A549 (cell line): ENCODE measurements around the gene ERBB3. TPM values are rescaled to one million over a fixed set of nuclear protein-coding genes. Genes with fewer than 3 reads are reported as not detected.
"Not testable (repeated sequence)": the region's sequence is repeated elsewhere in the genome, so short reads cannot be mapped to it uniquely, and the experiment has no call there.

Source experiments
- ATAC-seq, 2 experiments: fragments of 200-7000 bp in 1 of 2; fragments of >200 bp in 1 of 2; cut with Nextera tagmentation in 1 of 2; cut with Tn5 transposase in 1 of 2; 3 replicates each; pipeline versions ENCODE4 v1.8.0 to v1.9.1; 2018 to 2020; ENCODE audit warnings: mild to moderate bottlenecking in 1 of 2, moderate library complexity in 1 of 2
- CTCF ChIA-PET: fragments of 300-600 bp; sonication (Branson Sonifier 250); formaldehyde crosslinking; extraction: SDS; loops from one replicate; lab custom pipeline; 2021; ENCODE audit warnings: antibody characterized with exemption, inconsistent platforms; lab: Yijun Ruan, JAX
- POLR2A ChIA-PET: fragments of 350-600 bp; formaldehyde crosslinking; extraction: SDS; loops from one replicate; lab custom pipeline; 2021; ENCODE audit warnings: antibody characterized with exemption, inconsistent platforms; lab: Yijun Ruan, JAX
- DNase-seq, 2 experiments: peaks; one replicate each; pipeline versions ENCODE4 v3.0.0 to v3.0.0-alpha.2; 2011 to 2016; ENCODE audit warnings: low read depth in 1 of 2, low spot score in 1 of 2
- FAIRE-seq: peaks from 2 replicates; lab custom pipeline; 2011; peaks lifted over from hg19 to GRCh38; lab: Jason Lieb, UNC
- H3K27ac ChIP-seq, 2 experiments: fragments of >200 bp; sonication (Bioruptor Twin); formaldehyde crosslinking; 3 replicates each; pipeline ENCODE4 v1.5.1; 2016 to 2017
- H3K4me1 ChIP-seq: fragments of >200 bp; sonication (Bioruptor Twin); formaldehyde crosslinking; 3 replicates; pipeline ENCODE4 v1.6.1; 2016
- H3K4me2 ChIP-seq: fragments of >200 bp; sonication (Bioruptor Twin); formaldehyde crosslinking; 3 replicates; pipeline ENCODE4 v1.6.1; 2016
- H3K4me3 ChIP-seq: fragments of >200 bp; sonication (Bioruptor Twin); formaldehyde crosslinking; 3 replicates; pipeline ENCODE4 v1.5.1; 2016
- H3K9me3 ChIP-seq: fragments of >200 bp; sonication (Bioruptor Twin); formaldehyde crosslinking; 3 replicates; pipeline ENCODE4 v1.6.1; 2016
- ATOH8 ChIP-seq: fragments of 250-450 bp; sonication (Bioruptor Pico); IDR thresholded peaks from 2 replicates; pipeline ENCODE4 v1.5.0; 2020; ENCODE audit warnings: low read depth, mild to moderate bottlenecking, moderate library complexity
- BHLHE40 ChIP-seq: IDR thresholded peaks from 2 replicates; pipeline ENCODE4 v1.6.1; 2012; ENCODE audit warnings: low read depth, low read length, inconsistent platforms
- CBX2 ChIP-seq: fragments of 200-600 bp; sonication (generic); IDR thresholded peaks from 2 replicates; pipeline ENCODE4 v1.6.1; 2016; ENCODE audit warnings: low read depth, mild to moderate bottlenecking, borderline replicate concordance
- CBX8 ChIP-seq: fragments of 200-600 bp; sonication (generic); IDR thresholded peaks from 2 replicates; pipeline ENCODE4 v1.6.1; 2016
- CHD4 ChIP-seq: fragments of 200-600 bp; sonication (generic); IDR thresholded peaks from 2 replicates; pipeline ENCODE4 v1.6.1; 2016; ENCODE audit warnings: antibody characterized with exemption, mild to moderate bottlenecking, borderline replicate concordance
- CTCF ChIP-seq: fragments of >200 bp; sonication (Bioruptor Twin); formaldehyde crosslinking; IDR thresholded peaks from 3 replicates; pipeline ENCODE4 v1.5.1; 2016
- EHF ChIP-seq: fragments of 250-450 bp; sonication (Bioruptor Pico); IDR thresholded peaks from 2 replicates; pipeline ENCODE4 v1.5.0; 2020; ENCODE audit warnings: mild to moderate bottlenecking
- FOSB ChIP-seq: fragments of 250-450 bp; sonication (Bioruptor Pico); IDR thresholded peaks from 2 replicates; pipeline ENCODE4 v1.5.0; 2020; ENCODE audit warnings: mild to moderate bottlenecking, moderate library complexity
- GATA3 ChIP-seq: IDR thresholded peaks from 2 replicates; pipeline ENCODE4 v1.6.1; 2012; ENCODE audit warnings: borderline replicate concordance
- HMGXB4 ChIP-seq: fragments of 250-450 bp; sonication (Bioruptor Pico); IDR thresholded peaks from 2 replicates; pipeline ENCODE4 v1.5.0; 2021; ENCODE audit warnings: mild to moderate bottlenecking, moderate library complexity, borderline replicate concordance
- HOXA7 ChIP-seq: fragments of 250-450 bp; sonication (Bioruptor Pico); IDR thresholded peaks from 2 replicates; pipeline ENCODE4 v1.5.0; 2020; ENCODE audit warnings: mild to moderate bottlenecking, moderate library complexity
- HOXB13 ChIP-seq: fragments of 250-450 bp; sonication (Bioruptor Pico); IDR thresholded peaks from 2 replicates; pipeline ENCODE4 v1.5.0; 2020; ENCODE audit warnings: low read depth, mild to moderate bottlenecking, moderate library complexity
- HOXB5 ChIP-seq: fragments of 250-450 bp; sonication (Bioruptor Pico); IDR thresholded peaks from 2 replicates; pipeline ENCODE4 v1.5.0; 2020; ENCODE audit warnings: mild to moderate bottlenecking, moderate library complexity
- JUN ChIP-seq, 2 experiments: fragments of >200 bp; sonication (Bioruptor Twin); formaldehyde crosslinking; IDR thresholded peaks; 2 replicates in 1 of 2; 3 replicates in 1 of 2; pipeline ENCODE4 v1.6.1; 2016 to 2017
- MAZ ChIP-seq: fragments of 150-350 bp; IDR thresholded peaks from 2 replicates; pipeline ENCODE4 v1.6.1; 2014; ENCODE audit warnings: antibody characterized with exemption, low read depth, low read length, borderline replicate concordance
- NPAS2 ChIP-seq: fragments of 250-450 bp; sonication (Bioruptor Pico); IDR thresholded peaks from 2 replicates; pipeline ENCODE4 v1.8.0; 2022; ENCODE audit warnings: mild to moderate bottlenecking, moderate library complexity, borderline replicate concordance
- PHF8 ChIP-seq: fragments of 200-600 bp; sonication (generic); IDR thresholded peaks from 2 replicates; pipeline ENCODE4 v1.6.1; 2016; ENCODE audit warnings: low read depth, mild to moderate bottlenecking, antibody characterized with exemption, moderate library complexity, borderline replicate concordance
- POLR2A ChIP-seq: IDR thresholded peaks from 2 replicates; pipeline ENCODE4 v1.6.1; 2012; ENCODE audit warnings: mild to moderate bottlenecking, low read length
- POLR2AphosphoS2 ChIP-seq: conservative IDR thresholded peaks from 2 replicates; pipeline ENCODE4 v1.6.1; 2012; ENCODE audit warnings: low read length, improper control_type of control experiment, inconsistent platforms
- RCOR1 ChIP-seq: fragments of 150-350 bp; IDR thresholded peaks from 2 replicates; pipeline ENCODE4 v1.6.1; 2014; ENCODE audit warnings: antibody characterized with exemption, low read length, low read depth
- REST ChIP-seq: fragments of 200-600 bp; sonication (generic); IDR thresholded peaks from 2 replicates; pipeline ENCODE4 v1.6.1; 2016; ENCODE audit warnings: antibody characterized with exemption, mild to moderate bottlenecking, moderate library complexity
- SMC3 ChIP-seq: fragments of >200 bp; sonication (Bioruptor Twin); formaldehyde crosslinking; IDR thresholded peaks from 3 replicates; pipeline ENCODE4 v1.6.1; 2018; ENCODE audit warnings: inconsistent platforms
- SREBF2 ChIP-seq: fragments of 450-650 bp; IDR thresholded peaks from 2 replicates; pipeline ENCODE4 v1.6.1; 2014; ENCODE audit warnings: mild to moderate bottlenecking, moderate library complexity
- ZFP36 ChIP-seq: fragments of 450-650 bp; IDR thresholded peaks from 2 replicates; pipeline ENCODE4 v1.6.1; 2014; ENCODE audit warnings: borderline replicate concordance; ENCODE audit not compliant: partially characterized antibody
- WGBS: methylation state at CpG from one replicate; pipeline ENCODE4 v1.1.6; 2017; ENCODE audit errors: missing lambda C conversion rate; 5-methylcytosine and 5-hydroxymethylcytosine counted together
- polyA plus RNA-seq, 4 experiments: library from polyadenylated mRNA; depleted of rRNA in 3 of 4; stranded (reverse); fragments of >200 nt; fragmentation: RNase III in 1 of 4; extraction: RNeasy Plus Mini Kit Qiagen cat#74134 plus additional on column Dnase treatment in 1 of 4; gene quantifications; 2 replicates in 3 of 4; 3 replicates in 1 of 4; pipeline ENCODE4 v1.2.3, GENCODE V29; 2011 to 2017

Gene ERBB3
- polyA plus RNA-seq, 2 of the 4 experiments (the other 2 are of a cell fraction) = 2.2 to 17.0 TPM

DNA sequence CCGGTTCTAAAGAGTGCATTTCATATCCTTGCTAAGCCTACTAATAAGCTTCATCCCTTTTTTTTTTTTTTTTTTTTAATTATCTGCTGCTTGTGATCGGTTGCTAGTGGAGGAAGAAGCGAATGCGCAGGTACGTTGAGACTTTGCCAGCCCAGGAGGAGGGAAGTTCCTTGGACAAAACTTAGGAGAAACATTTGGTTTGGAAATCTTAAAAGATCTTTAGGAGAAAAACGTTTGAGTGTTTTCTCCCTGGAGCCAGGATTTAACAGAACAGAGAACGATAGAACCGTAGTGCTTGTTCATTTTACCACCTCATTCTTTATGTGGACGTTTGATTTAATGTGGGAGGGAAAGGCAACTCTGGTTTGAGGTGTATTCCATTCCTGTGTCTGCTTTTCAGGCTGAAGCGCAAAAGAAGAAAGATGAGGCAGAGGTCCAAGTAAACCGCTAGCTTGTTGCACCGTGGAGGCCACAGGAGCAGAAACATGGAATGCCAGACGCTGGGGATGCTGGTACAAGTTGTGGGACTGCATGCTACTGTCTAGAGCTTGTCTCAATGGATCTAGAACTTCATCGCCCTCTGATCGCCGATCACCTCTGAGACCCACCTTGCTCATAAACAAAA lies 37.2 kb downstream of the ERBB3 start:
- not testable (repeated sequence) for FAIRE-seq, H3K9me3 ChIP-seq, ATAC-seq
- ChIA-PET POLR2A (interaction anchor here (0.6 to 5.5 kb wide), 12 partner anchors 8 to 399 kb away, joined by 3 to 77 read pairs (median 6); partner anchors contain the start of genes CNPY2, ERBB3, ESYT1 and MYL6), CTCF (interaction anchor here (0.5 to 15.7 kb wide), 9 partner anchors 10 to 523 kb away, joined by 3 to 204 read pairs (median 17); partner anchors contain the start of genes ESYT1, PA2G4 and SMARCC2)
- H3K27ac ChIP-seq = peak overlapping the region; percentile 90 to 96
- TF ChIP-seq FOSB (CRISPR knock-in tag) (peak; percentile 75), NPAS2 (CRISPR knock-in tag) (0 out of 2 replicates have a peak, but pooled peaks have one; percentile 17)
- peak overlapping the region; percentile 70 for H3K4me2 ChIP-seq
- peak in 1 of 2 experiments; percentile 31 for DNase-seq
- H3K4me3 ChIP-seq = peak overlapping the region; percentile 71
- peaks cover 20% of the 10 kb centered on the region for H3K4me1 ChIP-seq
- WGBS = 2% methylated on average over 13 of the region's 16 CpGs

GRCh38 chr12:56117778-56118687 lies 38.1 kb downstream of the ERBB3 start, which contains the start of gene ZC3H10:
ZC3H10 (plus strand) TSS chr12:56118266; CDS start chr12:56120563, 2,297 bp downstream.
- H3K9me3 ChIP-seq = no peaks in the 10 kb centered on the region
- H3K4me3 ChIP-seq = peak within 1 kb of the TSS; percentile 71
- 3% methylated on average over 61 of the region's 61 CpGs for WGBS
- ChIA-PET CTCF (interaction anchor here (0.6 to 15.7 kb wide), 33 partner anchors 9 to 519 kb away, joined by 3 to 204 read pairs (median 6); partner anchors contain the start of genes ANKRD52, COQ10A, ESYT1 and MYL6B), POLR2A (interaction anchor here (0.5 to 5.5 kb wide), 16 partner anchors 8 to 368 kb away, joined by 3 to 77 read pairs (median 6); partner anchors contain the start of genes CNPY2, DNAJC14, ERBB3 and ESYT1)
- H3K27ac ChIP-seq = peak within 1 kb of the TSS; percentile 91 to 96
- H3K4me1 ChIP-seq = peaks cover 20% of the 10 kb centered on the region
- FAIRE-seq = peak; percentile 49
- H3K4me2 ChIP-seq = peak within 1 kb of the TSS; percentile 95
- peak; percentile 97 to 100 for DNase-seq
- peak; percentile 74 to 82 for ATAC-seq
- TF ChIP-seq CTCF = peak; percentile 36
- TF ChIP-seq PHF8 = peak; percentile 68
- no peak for TF ChIP-seq CBX2
- TF ChIP-seq ATOH8 = peak; percentile 85; the same call in 1 of the 2 replicates
- TF ChIP-seq GATA3 = peak; percentile 80
- no peak; the same call in 1 of the 2 replicates for TF ChIP-seq HMGXB4
- no peak for TF ChIP-seq HOXB5
- peak; percentile 100 for TF ChIP-seq POLR2AphosphoS2
- TF ChIP-seq CHD4 = no peak
- TF ChIP-seq MAZ = no peak
- no peak for TF ChIP-seq HOXB13
- peak; percentile 96 for TF ChIP-seq POLR2A
- TF ChIP-seq ZFP36 = no peak
- peak; percentile 93 for TF ChIP-seq EHF
- TF ChIP-seq RCOR1 = no peak
- no peak for TF ChIP-seq SREBF2
- peak; percentile 93 for TF ChIP-seq BHLHE40
- no peak; the same call in 2 of the 3 replicates for TF ChIP-seq SMC3
- TF ChIP-seq JUN (IDR thresholded peaks at IDR 0.05) = peak; percentile 98 to 99
- TF ChIP-seq FOSB (CRISPR knock-in tag) = peak; percentile 99
- TF ChIP-seq REST = peak; percentile 42; the same call in 1 of the 2 replicates
- no peak for TF ChIP-seq CBX8
- peak; percentile 99 for TF ChIP-seq HOXA7 (CRISPR knock-in tag)
